ENCODE data around the gene SRBD1. TPM values are rescaled to one million over a fixed set of nuclear protein-coding genes. Genes with fewer than 3 reads are reported as not detected.

Gene SRBD1
- total and polyA plus RNA-seq, 2 donors (not counting 1 experiment from before 2014, with no cell fraction given) = 9.6 to 18.7 TPM

- H2AFZ ChIP-seq (ENCODE audit: low read length) = no peak overlapping the region
- H4K20me1 ChIP-seq (ENCODE audit: control insufficient read depth, extremely low read depth, insufficient read depth, low read length) = peaks cover 1% of the 10 kb centered on the region
- H3K36me3 ChIP-seq (ENCODE audit: control insufficient read depth, insufficient read depth, low read length) = no peaks in the 10 kb centered on the region
- no peaks in the 10 kb centered on the region for H3K79me2 ChIP-seq (ENCODE audit: control insufficient read depth, insufficient read depth, low read length)
- DNase-seq (ENCODE audit: low read depth in 2 of 2) = no peak
- H3K27me3 ChIP-seq (ENCODE audit: control insufficient read depth, insufficient read depth, low read length) = no peaks in the 10 kb centered on the region
- H3K9ac ChIP-seq (ENCODE audit: insufficient read depth, low read length) = no peak overlapping the region
- H3K4me3 ChIP-seq (replicated peaks in 1 of 4; ENCODE audit: control extremely low read depth in 1 of 4, insufficient read depth in 1 of 4, low read depth in 3 of 4, low read length in 4 of 4) = no peak overlapping the region
- TF ChIP-seq CTCF (conservative IDR thresholded peaks at IDR 0.05 in 1 of 2, IDR thresholded peaks at IDR 0.05 in 1 of 2; ENCODE audit: low read depth in 1 of 2, low read length in 2 of 2) (no peak), EZH2 (IDR thresholded peaks at IDR 0.05; ENCODE audit: low read length, missing control alignments) (no peak)
- H3K4me2 ChIP-seq (ENCODE audit: extremely low read depth, insufficient read depth, low read length) = no peak overlapping the region
- no peaks in the 10 kb centered on the region for H3K9me3 ChIP-seq (ENCODE audit: control insufficient read depth, insufficient read depth, low read depth, low read length)
- H3K4me1 ChIP-seq (ENCODE audit: control insufficient read depth, extremely low read depth, insufficient read depth, low read length) = peaks cover 4% of the 10 kb centered on the region
- no peak overlapping the region for H3K27ac ChIP-seq (ENCODE audit: insufficient read depth, low read length)
Observed at GRCh38 chr2:45572979-45573378, 38.1 kb downstream of the SRBD1 start.

- Histone ChIP-seq H3K4me3 (replicated peaks in 1 of 4; ENCODE audit: control extremely low read depth in 1 of 4, insufficient read depth in 1 of 4, low read depth in 3 of 4, low read length in 4 of 4) (no peak overlapping the region), H3K36me3 (ENCODE audit: control insufficient read depth, insufficient read depth, low read length) (no peaks in the 10 kb centered on the region)
Observed at GRCh38 chr2:45571940-45572339, 39.1 kb downstream of the SRBD1 start.

GRCh38 chr2:45570671-45571334, 40.3 kb downstream of the SRBD1 start:
- H3K27me3 ChIP-seq (ENCODE audit: control insufficient read depth, insufficient read depth, low read length) = no peaks in the 10 kb centered on the region
- H3K36me3 ChIP-seq (ENCODE audit: control insufficient read depth, insufficient read depth, low read length) = no peaks in the 10 kb centered on the region
- H3K4me3 ChIP-seq (replicated peaks in 1 of 4; ENCODE audit: control extremely low read depth in 1 of 4, insufficient read depth in 1 of 4, low read depth in 3 of 4, low read length in 4 of 4) = no peak overlapping the region
- H3K9ac ChIP-seq (ENCODE audit: insufficient read depth, low read length) = no peak overlapping the region
- H3K79me2 ChIP-seq (ENCODE audit: control insufficient read depth, insufficient read depth, low read length) = no peaks in the 10 kb centered on the region
- no peak for TF ChIP-seq EZH2 (IDR thresholded peaks at IDR 0.05; ENCODE audit: low read length, missing control alignments)
- no peak for TF ChIP-seq CTCF (conservative IDR thresholded peaks at IDR 0.05 in 1 of 2, IDR thresholded peaks at IDR 0.05 in 1 of 2; ENCODE audit: low read depth in 1 of 2, low read length in 2 of 2)
- no peak overlapping the region for H2AFZ ChIP-seq (ENCODE audit: low read length)
- peak; percentile 17 to 20 for DNase-seq (ENCODE audit: low read depth in 2 of 2)
- peaks cover 2% of the 10 kb centered on the region for H3K4me1 ChIP-seq (ENCODE audit: control insufficient read depth, extremely low read depth, insufficient read depth, low read length)
- peaks cover 1% of the 10 kb centered on the region for H4K20me1 ChIP-seq (ENCODE audit: control insufficient read depth, extremely low read depth, insufficient read depth, low read length)
- H3K4me2 ChIP-seq (ENCODE audit: extremely low read depth, insufficient read depth, low read length) = no peak overlapping the region
- H3K9me3 ChIP-seq (ENCODE audit: control insufficient read depth, insufficient read depth, low read depth, low read length) = no peaks in the 10 kb centered on the region
- no peak overlapping the region for H3K27ac ChIP-seq (ENCODE audit: insufficient read depth, low read length)

More at GRCh38 chr2:45571940-45572339, 39.1 kb downstream of the SRBD1 start:
- H3K4me2 ChIP-seq (ENCODE audit: extremely low read depth, insufficient read depth, low read length) = no peak overlapping the region
- no peaks in the 10 kb centered on the region for H3K9me3 ChIP-seq (ENCODE audit: control insufficient read depth, insufficient read depth, low read depth, low read length)
- no peak for DNase-seq (ENCODE audit: low read depth in 2 of 2)
- no peak for TF ChIP-seq CTCF (conservative IDR thresholded peaks at IDR 0.05 in 1 of 2, IDR thresholded peaks at IDR 0.05 in 1 of 2; ENCODE audit: low read depth in 1 of 2, low read length in 2 of 2)
- no peak for TF ChIP-seq EZH2 (IDR thresholded peaks at IDR 0.05; ENCODE audit: low read length, missing control alignments)
- peaks cover 1% of the 10 kb centered on the region for H4K20me1 ChIP-seq (ENCODE audit: control insufficient read depth, extremely low read depth, insufficient read depth, low read length)
- H3K79me2 ChIP-seq (ENCODE audit: control insufficient read depth, insufficient read depth, low read length) = no peaks in the 10 kb centered on the region
- H2AFZ ChIP-seq (ENCODE audit: low read length) = no peak overlapping the region
- no peak overlapping the region for H3K9ac ChIP-seq (ENCODE audit: insufficient read depth, low read length)
- no peaks in the 10 kb centered on the region for H3K27me3 ChIP-seq (ENCODE audit: control insufficient read depth, insufficient read depth, low read length)
- H3K27ac ChIP-seq (ENCODE audit: insufficient read depth, low read length) = no peak overlapping the region
- H3K4me1 ChIP-seq (ENCODE audit: control insufficient read depth, extremely low read depth, insufficient read depth, low read length) = peaks cover 2% of the 10 kb centered on the region

Measured in fibroblast of lung (primary cell).